ENCODE data around the gene KCNIP4. TPM values are rescaled to one million over a fixed set of nuclear protein-coding genes. Genes with fewer than 3 reads are reported as not detected.

KCNIP4 gene
- total and polyA plus RNA-seq, 2 of the 8 experiments (the other 6 are each of a cell fraction or from before 2014, with no cell fraction given) = 0.06 TPM; not detected in 1

GRCh38 chr4:20809812-20810211, 1138.8 kb downstream of the KCNIP4 start:
- no peak overlapping the region for H4K5ac ChIP-seq (ENCODE audit: insufficient read length, low read depth, low read length)
- no peak overlapping the region for H3K23ac ChIP-seq (ENCODE audit: insufficient read length)
- H2BK12ac ChIP-seq (ENCODE audit: low read depth, low read length) = no peak overlapping the region
- H3K79me2 ChIP-seq (ENCODE audit: control insufficient read depth in 1 of 2, insufficient read depth in 2 of 2, low read length in 2 of 2) = no peaks in the 10 kb centered on the region
- no peak overlapping the region for H3K9ac ChIP-seq (replicated peaks in 1 of 4; ENCODE audit: extremely low read depth in 1 of 4, low read depth in 3 of 4, low read length in 3 of 4)
- TF ChIP-seq MAX (IDR thresholded peaks at IDR 0.05) = peak; percentile 43; the same call in 1 of the 2 replicates
- no peak for TF ChIP-seq FOSL1 (IDR thresholded peaks at IDR 0.05; ENCODE audit: insufficient read depth, low read depth, low read length)
- no peak overlapping the region for H3K56ac ChIP-seq (replicated peaks; ENCODE audit: insufficient read length, low read depth, low read length)
- H3K27ac ChIP-seq (ENCODE audit: low read depth, low read length) = no peak overlapping the region
- 45% methylated on average over 4 of the region's 4 CpGs; no CpG with 5 or more reads in 1 of the 2 experiments for WGBS, 2 experiments (ENCODE audit: extremely low coverage in 1 of 2, insufficient coverage in 1 of 2, insufficient read length in 1 of 2, insufficient replicate concordance in 2 of 2, low coverage in 1 of 2, low lambda C conversion rate in 2 of 2, missing lambda C conversion rate in 1 of 2)
- CTCF ChIA-PET (ENCODE audit: partially characterized antibody) = interaction anchor here (2.2 kb wide), 2 partner anchors 11 to 36 kb away, joined by 6 to 7 read pairs; no protein-coding TSS in a partner anchor
- POLR2A ChIA-PET (ENCODE audit: partially characterized antibody) = no interaction called here
- no peak overlapping the region for H4K91ac ChIP-seq (replicated peaks; ENCODE audit: insufficient read length, low read length)
- no peak overlapping the region for H4K8ac ChIP-seq (ENCODE audit: extremely low read depth, insufficient read depth, low read length)
- no peak overlapping the region for H2AK5ac ChIP-seq (ENCODE audit: low read depth, low read length)
- H2BK120ac ChIP-seq (replicated peaks; ENCODE audit: low read depth, low read length) = no peak overlapping the region
- H3K14ac ChIP-seq (ENCODE audit: insufficient read length) = no peak overlapping the region
- no peaks in the 10 kb centered on the region for H3K27me3 ChIP-seq (replicated peaks in 1 of 4; ENCODE audit: control insufficient read depth in 3 of 4, extremely low read depth in 1 of 4, insufficient read depth in 3 of 4, low read length in 3 of 4)
- H2BK20ac ChIP-seq (ENCODE audit: low read length) = no peak overlapping the region
- no peak overlapping the region for H3K4ac ChIP-seq (replicated peaks; ENCODE audit: insufficient read length, low read depth, low read length)
- no peak overlapping the region for H2BK5ac ChIP-seq (ENCODE audit: low read depth, low read length)
- FAIRE-seq (peak; percentile 50), DNase-seq (ENCODE audit: low read depth in 1 of 2, low spot score in 2 of 2) (peak in 1 of 2 experiments; percentile 19)
- peak overlapping the region in 1 of 2 experiments; percentile 18; a peak in 2 of 4 replicates for H3K4me2 ChIP-seq (ENCODE audit: insufficient read depth in 1 of 2, low read depth in 2 of 2, low read length in 2 of 2)
- no peaks in the 10 kb centered on the region for H3K23me2 ChIP-seq (ENCODE audit: low read depth, low read length)
- H4K20me1 ChIP-seq (replicated peaks in 1 of 2; ENCODE audit: control insufficient read depth in 1 of 2, insufficient read depth in 2 of 2, low read length in 2 of 2) = no peaks in the 10 kb centered on the region
- no peaks in the 10 kb centered on the region for H3K79me1 ChIP-seq (ENCODE audit: low read depth, low read length)
- H3K18ac ChIP-seq (ENCODE audit: extremely low read depth, low read length) = no peak overlapping the region
- H2AFZ ChIP-seq (ENCODE audit: low read length) = peak overlapping the region; percentile 98
- no peaks in the 10 kb centered on the region for H3K9me3 ChIP-seq (ENCODE audit: insufficient read depth in 2 of 2, low read depth in 1 of 2, low read length in 1 of 2)
- no peaks in the 10 kb centered on the region for H3K36me3 ChIP-seq (ENCODE audit: control insufficient read depth in 2 of 4, insufficient read depth in 4 of 4, low read length in 3 of 4)
- no peak overlapping the region for H2BK15ac ChIP-seq (ENCODE audit: low read length)
- no peak overlapping the region for H3K4me3 ChIP-seq (ENCODE audit: extremely low read depth in 1 of 4, insufficient read depth in 2 of 4, low read depth in 3 of 4, low read length in 4 of 4)
- H3K4me1 ChIP-seq (replicated peaks in 1 of 4; ENCODE audit: control insufficient read depth in 3 of 4, insufficient read depth in 4 of 4, low read length in 3 of 4) = peaks cover 0 to 5% (median 5%) of the 10 kb centered on the region in 4 experiments; a peak in 3 of 7 replicates

Measured in H1 (cell line).